Fibroblast of villous mesenchyme (primary cell): ENCODE measurements around the gene POU2F1. TPM values are rescaled to one million over a fixed set of nuclear protein-coding genes. Genes with fewer than 3 reads are reported as not detected.

Source experiments
- DNase-seq: peaks from one replicate; pipeline ENCODE4 v3.0.0-alpha.2; 2010; ENCODE audit warnings: low read depth
- H3K4me3 ChIP-seq: 2 replicates; pipeline ENCODE4 v1.5.1; 2011; ENCODE audit warnings: low read depth, mild to moderate bottlenecking, low read length
- CTCF ChIP-seq: IDR thresholded peaks from 2 replicates; pipeline ENCODE4 v1.5.1; 2012; ENCODE audit warnings: low read depth, mild to moderate bottlenecking, low read length; ENCODE audit not compliant: insufficient read depth
- total RNA-seq: library from RNA; depleted of rRNA; stranded (reverse); fragments of >200 nt; gene quantifications from 2 replicates; pipeline ENCODE4 v1.2.3, GENCODE V29; 2012

The POU2F1 gene
- total RNA-seq, 1 donor, result 6.9 TPM

DNA sequence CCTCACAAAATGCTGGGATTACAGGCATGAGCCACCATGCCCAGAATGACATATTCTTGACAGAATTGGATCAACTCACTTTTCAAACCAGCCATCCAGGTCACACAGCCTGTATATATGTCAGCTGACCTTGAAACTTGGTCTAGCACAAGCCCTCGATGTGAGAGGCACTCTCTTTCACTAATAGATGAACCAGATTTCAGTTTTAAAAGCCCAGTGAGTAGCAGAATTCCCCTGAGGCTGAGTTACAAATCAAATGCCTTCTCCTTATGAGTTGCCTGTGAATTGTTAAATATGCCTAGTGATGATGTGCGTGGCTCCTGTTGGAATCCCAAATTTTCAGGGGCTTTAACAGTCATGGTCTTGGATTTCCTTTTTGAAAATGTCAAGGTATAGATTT lies 208.9 kb downstream of the POU2F1 start:
- H3K4me3 ChIP-seq, result no peak overlapping the region
- no peak for DNase-seq
- no peak for TF ChIP-seq CTCF

DNA sequence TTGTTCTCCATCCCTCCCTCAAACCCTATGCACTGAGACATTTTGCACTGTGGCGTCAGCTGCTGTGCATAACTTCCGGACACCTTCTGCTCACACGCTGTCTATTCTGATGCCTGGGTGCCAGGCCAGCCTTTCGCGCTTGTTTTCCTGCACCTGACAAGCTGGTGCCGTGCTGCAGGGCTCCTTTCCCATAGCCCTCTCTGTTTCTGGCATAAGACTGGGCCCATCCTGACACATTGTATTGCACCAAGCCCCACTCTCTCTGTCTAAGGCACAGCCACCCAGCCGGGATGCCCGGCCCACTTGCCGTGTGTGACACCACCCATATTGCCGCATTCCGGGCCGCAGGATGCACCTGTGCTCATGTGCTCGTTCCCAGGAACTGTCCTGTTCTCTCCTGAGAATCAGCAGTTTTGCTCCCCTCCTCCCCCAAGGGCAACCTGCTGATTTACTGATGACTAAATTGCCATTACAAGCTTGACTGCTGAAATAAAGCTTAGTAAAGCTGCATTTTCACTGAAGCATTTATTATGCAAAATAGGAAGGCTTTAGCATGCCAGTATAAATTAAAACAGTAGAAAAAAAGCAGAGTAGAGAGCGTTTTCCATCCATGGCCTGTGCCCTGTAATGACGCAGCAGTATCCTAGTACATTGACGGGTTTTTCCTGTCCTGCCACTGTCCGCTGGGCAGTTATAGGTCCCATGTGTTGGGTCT lies 209.6 kb downstream of the POU2F1 start:
- DNase-seq, result no peak
- no peak for TF ChIP-seq CTCF
- no peak overlapping the region for H3K4me3 ChIP-seq

DNA sequence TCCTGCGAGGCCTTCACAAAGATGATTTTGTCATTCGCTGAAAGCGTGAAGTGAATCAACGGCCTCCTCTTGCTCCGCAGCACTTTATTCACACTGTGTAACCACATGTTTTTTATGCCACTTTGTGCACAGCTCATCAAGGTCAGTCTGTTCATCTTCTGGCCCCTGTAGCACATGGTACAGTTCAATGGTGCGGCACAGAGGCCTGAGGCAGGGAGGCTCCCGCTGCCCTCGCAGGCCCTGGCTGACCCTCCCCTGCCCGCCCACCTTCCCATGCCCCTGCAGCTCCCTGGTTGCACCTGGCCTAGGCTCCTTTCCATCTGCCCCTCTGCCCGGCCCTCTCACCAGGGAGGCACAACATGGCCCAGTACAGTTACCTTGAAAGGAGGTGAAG lies 210.2 kb downstream of the POU2F1 start:
- no peak overlapping the region for H3K4me3 ChIP-seq

GRCh38 chr1:167431261-167431908 lies 210.7 kb downstream of the POU2F1 start:
- DNase-seq, result no peak

More for the DNA sequence above, 210.2 kb downstream of the POU2F1 start:
- DNase-seq, result no peak
- no peak for TF ChIP-seq CTCF

GRCh38 chr1:167431909-167432650 lies 211.4 kb downstream of the POU2F1 start:
- TF ChIP-seq CTCF, result no peak
- H3K4me3 ChIP-seq, result no peak overlapping the region
- no peak for DNase-seq

More at GRCh38 chr1:167431261-167431908, 210.7 kb downstream of the POU2F1 start:
- H3K4me3 ChIP-seq, result no peak overlapping the region
- no peak for TF ChIP-seq CTCF

GRCh38 chr1:167432780-167433179 lies 212.1 kb downstream of the POU2F1 start:
- H3K4me3 ChIP-seq, result no peak overlapping the region
- DNase-seq, result no peak
- no peak for TF ChIP-seq CTCF
